ENCODE measurements around the gene KCNQ1. TPM values are rescaled to one million over a fixed set of nuclear protein-coding genes. Genes with fewer than 3 reads are reported as not detected.
A peak's percentile ranks its signal among the peaks of the same experiment; 100 is the strongest.

KCNQ1 gene
- total and polyA plus RNA-seq, 9 of the 15 experiments (the other 6 are each of a cell fraction or from before 2014, with no cell fraction given) = 0.44 TPM; not detected in 8

- ChIA-PET POLR2A (interaction anchor here (0.8 to 1.1 kb wide), 3 partner anchors 11 to 17 kb away, joined by 3 to 4 read pairs (median 4); no protein-coding TSS in a partner anchor), CTCF (ENCODE audit: low intra/inter-chr PET ratio) (no interaction called here)
- no peak overlapping the region for H3K4me3 ChIP-seq
- in situ Hi-C loops (cut with MboI) = no loop called here
- ATAC-seq (no peak), DNase-seq (ENCODE audit: extremely low read depth in 1 of 4, low spot score in 3 of 4) (peak in 1 of 4 experiments; percentile 1), FAIRE-seq (no peak)
- no peak overlapping the region for H2AFZ ChIP-seq (ENCODE audit: low read depth, low read length)
- no peak overlapping the region for H3K4me2 ChIP-seq (ENCODE audit: insufficient read depth, low read length)
- H4K20me1 ChIP-seq (replicated peaks; ENCODE audit: control insufficient read depth, insufficient read depth, low read length) = peaks cover 8% of the 10 kb centered on the region; the same call in 1 of the 2 replicates
- peaks cover 12 to 75% of the 10 kb centered on the region in 2 experiments for H3K27me3 ChIP-seq (ENCODE audit: control insufficient read depth in 2 of 2, insufficient read depth in 2 of 2, low read length in 2 of 2)
- TF ChIP-seq E2F5 (CRISPR knock-in tag; IDR thresholded peaks at IDR 0.05) (no peak), USF1 (CRISPR knock-in tag; IDR thresholded peaks at IDR 0.05) (peak; percentile 66), MECOM (CRISPR knock-in tag; IDR thresholded peaks at IDR 0.05) (no peak), RFX1 (IDR thresholded peaks at IDR 0.05) (no peak), XRCC4 (IDR thresholded peaks at IDR 0.05; ENCODE audit: extremely low read depth, insufficient read depth, insufficient read length) (no peak)
- TF ChIP-seq, protein P1, sequence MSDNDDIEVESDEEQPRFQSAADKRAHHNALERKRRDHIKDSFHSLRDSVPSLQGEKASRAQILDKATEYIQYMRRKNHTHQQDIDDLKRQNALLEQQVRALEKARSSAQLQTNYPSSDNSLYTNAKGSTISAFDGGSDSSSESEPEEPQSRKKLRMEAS (CRISPR knock-in tag; IDR thresholded peaks at IDR 0.05) = peak; percentile 29; the same call in 1 of the 2 replicates
- H3K4me1 ChIP-seq (replicated peaks in 1 of 2; ENCODE audit: control insufficient read depth in 2 of 2, insufficient read depth in 2 of 2, low read length in 2 of 2) = peaks cover 0 to 21% of the 10 kb centered on the region in 2 experiments; a peak in 1 of 5 replicates
- no peaks in the 10 kb centered on the region for H3K9me3 ChIP-seq (replicated peaks; ENCODE audit: control insufficient read depth, insufficient read depth, low read depth, low read length)
- no peak overlapping the region for H3K9ac ChIP-seq (ENCODE audit: insufficient read depth in 1 of 2, low read depth in 2 of 2, low read length in 2 of 2)
- H3K27ac ChIP-seq (ENCODE audit: extremely low read depth, low read depth, low read length) = no peak overlapping the region
- 9% methylated on average over 12 of the region's 12 CpGs for WGBS (ENCODE audit: insufficient coverage, low coverage, missing lambda C conversion rate)
- no TSS peak for BruUV-seq (replicated peaks)
- no peaks in the 10 kb centered on the region for H3K9me1 ChIP-seq (ENCODE audit: control insufficient read depth, insufficient read depth, low read length)
- intact Hi-C loops (cut with micrococcal nuclease) = no loop called here
- H3K79me2 ChIP-seq (ENCODE audit: control insufficient read depth, insufficient read depth, low read length) = no peaks in the 10 kb centered on the region
- H3K36me3 ChIP-seq (ENCODE audit: control insufficient read depth, insufficient read depth, low read length) = no peaks in the 10 kb centered on the region
These were observed 144.7 kb downstream of the KCNQ1 start for GRCh38 chr11:2589538-2589934.
